K562 (cell line): ENCODE measurements around the gene RFPL1. TPM values are rescaled to one million over a fixed set of nuclear protein-coding genes. Genes with fewer than 3 reads are reported as not detected.

ENCODE experiments used
- ATAC-seq: fragments of 200-7000 bp; cut with Tn5 transposase; 3 replicates; pipeline ENCODE4 v1.9.1; 2020; ENCODE audit warnings: moderate library complexity
- BruUV-seq: library from RNA; stranded (reverse); fragments of 400-500 nt; replicated peaks from 2 replicates; lab custom pipeline; 2021; lab: Mats Ljungman, UMichigan
- CTCF ChIA-PET: fragments of 300-600 bp; formaldehyde crosslinking; extraction: SDS; loops from one replicate; lab custom pipeline; 2021; ENCODE audit warnings: low intra/inter-chr PET ratio; lab: Yijun Ruan, JAX
- POLR2A ChIA-PET: fragments of 300-600, 350-650 bp; sonication (Branson Sonifier 250); formaldehyde crosslinking; extraction: SDS; loops from one replicate; lab custom pipeline; 2021; ENCODE audit warnings: antibody characterized with exemption, inconsistent platforms; lab: Yijun Ruan, JAX
- DNase-seq, 4 experiments: peaks; one replicate each; pipeline versions ENCODE4 v3.0.0 to v3.0.0-alpha.2; 2011 to 2018; ENCODE audit warnings: low spot score in 3 of 4, mixed read lengths in 3 of 4; ENCODE audit errors: extremely low read depth in 1 of 4
- FAIRE-seq: peaks from 2 replicates; lab custom pipeline; 2011; peaks lifted over from hg19 to GRCh38; lab: Jason Lieb, UNC
- H2AFZ ChIP-seq: 2 replicates; pipeline ENCODE4 v1.6.0; 2011; ENCODE audit warnings: low read depth, low read length, control low read depth, inconsistent platforms
- H3K27ac ChIP-seq: fragments of 200-600 bp; 3 replicates; pipeline ENCODE4 v1.8.0; 2011; ENCODE audit warnings: low read depth, mild to moderate bottlenecking, control low read depth, inconsistent platforms, low read length, moderate library complexity, mixed read lengths; ENCODE audit errors: extremely low read depth
- H3K27me3 ChIP-seq, 2 experiments: fragments of 300-600 bp in 1 of 2; 2 replicates in 1 of 2; 3 replicates in 1 of 2; pipeline versions ENCODE4 v1.6.0 to v1.8.0; 2011; ENCODE audit warnings: inconsistent platforms in 2 of 2, low read length in 2 of 2, mild to moderate bottlenecking in 1 of 2, mixed read lengths in 1 of 2, moderate library complexity in 1 of 2; ENCODE audit not compliant: control insufficient read depth in 2 of 2, insufficient read depth in 2 of 2
- H3K36me3 ChIP-seq: fragments of 300-600 bp; 3 replicates; pipeline ENCODE4 v1.8.0; 2011; ENCODE audit warnings: mild to moderate bottlenecking, low read length, inconsistent platforms; ENCODE audit not compliant: control insufficient read depth, insufficient read depth
- H3K4me1 ChIP-seq, 2 experiments: fragments of 200-600 bp in 1 of 2; replicated peaks in 1 of 2; 2 replicates in 1 of 2; 3 replicates in 1 of 2; pipeline versions ENCODE4 v1.5.1 to v1.8.0; 2011; ENCODE audit warnings: inconsistent platforms in 2 of 2, low read length in 2 of 2, mild to moderate bottlenecking in 1 of 2, mixed read lengths in 1 of 2, moderate library complexity in 1 of 2; ENCODE audit not compliant: control insufficient read depth in 2 of 2, insufficient read depth in 2 of 2
- H3K4me2 ChIP-seq: 2 replicates; pipeline ENCODE4 v1.6.1; 2011; ENCODE audit warnings: low read length, control low read depth, inconsistent platforms, mixed read lengths; ENCODE audit not compliant: insufficient read depth
- H3K4me3 ChIP-seq: fragments of 200-600 bp; sonication (generic), shearing (Covaris generic); 2 replicates; pipeline ENCODE4 v1.5.1; 2016; ENCODE audit warnings: control low read depth, inconsistent platforms
- H3K79me2 ChIP-seq: fragments of 200-600 bp; 3 replicates; pipeline ENCODE4 v1.8.0; 2011; ENCODE audit warnings: low read length, inconsistent platforms; ENCODE audit not compliant: control insufficient read depth, insufficient read depth
- H3K9ac ChIP-seq, 2 experiments: 2 replicates each; pipeline versions ENCODE4 v1.6.0 to v1.6.1; 2011; ENCODE audit warnings: low read depth in 2 of 2, low read length in 2 of 2, control low read depth in 1 of 2, inconsistent platforms in 1 of 2, mild to moderate bottlenecking in 1 of 2, mixed read lengths in 1 of 2; ENCODE audit not compliant: insufficient read depth in 1 of 2
- H3K9me1 ChIP-seq: one replicate; pipeline ENCODE4 v1.6.0; 2011; ENCODE audit warnings: inconsistent platforms, mild to moderate bottlenecking, low read length, moderate library complexity; ENCODE audit not compliant: control insufficient read depth, insufficient read depth
- H3K9me3 ChIP-seq: replicated peaks from 2 replicates; pipeline ENCODE4 v1.5.1; 2011; ENCODE audit warnings: low read depth, low read length, inconsistent platforms; ENCODE audit not compliant: control insufficient read depth, insufficient read depth
- H4K20me1 ChIP-seq: replicated peaks from 2 replicates; pipeline ENCODE4 v1.6.1; 2011; ENCODE audit warnings: low read length, inconsistent platforms, mixed read lengths; ENCODE audit not compliant: control insufficient read depth, insufficient read depth
- BCOR ChIP-seq: fragments of 450-650 bp; IDR thresholded peaks from 2 replicates; pipeline ENCODE4 v1.6.1; 2016
- KDM5B ChIP-seq: fragments of 200-600 bp; sonication (generic); IDR thresholded peaks from 2 replicates; pipeline ENCODE4 v1.6.1; 2012; ENCODE audit warnings: low read depth, mild to moderate bottlenecking, moderate library complexity, low read length, control low read depth, inconsistent platforms; ENCODE audit not compliant: insufficient replicate concordance
- NONO ChIP-seq, 2 experiments: fragments of 200-400 bp in 1 of 2; fragments of 450-650 bp in 1 of 2; formaldehyde crosslinking in 1 of 2; IDR thresholded peaks; 2 replicates each; pipeline ENCODE4 v1.6.1; 2017; ENCODE audit warnings: low read depth in 2 of 2, mild to moderate bottlenecking in 2 of 2, moderate library complexity in 2 of 2, low read length in 1 of 2
- POLR2A ChIP-seq: fragments of 450-650 bp; conservative IDR thresholded peaks from 2 replicates; pipeline ENCODE4 v1.6.1; 2016
- POLR2G ChIP-seq: fragments of 200-400 bp; formaldehyde crosslinking; IDR thresholded peaks from 2 replicates; pipeline ENCODE4 v1.6.1; 2017; ENCODE audit warnings: low read depth, mild to moderate bottlenecking, antibody characterized with exemption, low read length, moderate library complexity
- RBFOX2 ChIP-seq: fragments of 200-400 bp; formaldehyde crosslinking; IDR thresholded peaks from 2 replicates; pipeline ENCODE4 v1.6.1; 2017; ENCODE audit warnings: low read depth, mild to moderate bottlenecking, low read length, moderate library complexity
- SAFB ChIP-seq: fragments of 200-400 bp; formaldehyde crosslinking; IDR thresholded peaks from 2 replicates; pipeline ENCODE4 v1.6.1; 2017; ENCODE audit warnings: low read depth, low read length, borderline replicate concordance
- ZNF143 ChIP-seq: sonication (generic); formaldehyde crosslinking; IDR thresholded peaks from 2 replicates; pipeline ENCODE4 v1.9.0; 2022; ENCODE audit warnings: mild to moderate bottlenecking, missing genetic modification reagents
- ZNF695 ChIP-seq: fragments of 450-650 bp; formaldehyde crosslinking; IDR thresholded peaks from 2 replicates; pipeline ENCODE4 v1.4.0; 2020; ENCODE audit warnings: mild to moderate bottlenecking, moderate library complexity
- whole genome bisulfite sequencing: fragments of 100-300 bp; shearing (Covaris generic); methylation state at CpG from one replicate; pipeline ENCODE4 v1.1.6; 2016; ENCODE audit warnings: low coverage, mixed read lengths; ENCODE audit not compliant: insufficient coverage; ENCODE audit errors: missing lambda C conversion rate; 5-methylcytosine and 5-hydroxymethylcytosine counted together
- in situ Hi-C: fragments of 300-500 bp; cut with MboI; formaldehyde crosslinking; loops from 4 replicates; pipeline ENCODE4 v1.15.0; 2018; ENCODE audit warnings: inconsistent platforms, mixed read lengths
- intact Hi-C: fragments of 100-400 bp; cut with micrococcal nuclease; formaldehyde crosslinking; loops from 2 replicates; pipeline ENCODE4 v1.14.2; 2022
- polyA plus RNA-seq, 8 experiments: library from polyadenylated mRNA; depleted of rRNA in 4 of 8; stranded (reverse) in 5 of 8; unstranded in 3 of 8; fragments of >200 nt; fragmentation: Nextera tagmentation in 2 of 8; fragmentation: Illumina TruSeq in 1 of 8; extraction: Ambion mirVana in 2 of 8; extraction: Trizol in 1 of 8; gene quantifications; 2 replicates each; pipeline versions ENCODE4 v1.2.1 to v1.2.3, GENCODE V29; 2011 to 2014; ENCODE audit warnings: inconsistent platforms in 1 of 8, missing spikeins in 1 of 8
- total RNA-seq, 7 experiments: library from RNA; depleted of rRNA in 6 of 7; stranded (reverse); fragments of >200 nt in 6 of 7; fragmentation: Illumina TruSeq in 2 of 7; extraction: Trizol in 2 of 7; gene quantifications; 2 replicates each; pipeline versions ENCODE4 v1.2.1 to v1.2.3, GENCODE V29; 2011 to 2021; ENCODE audit warnings: low replicate concordance in 1 of 7
- TF ChIP-seq, protein P1 (sequence below): fragments of 150-350 bp; IDR thresholded peaks from 2 replicates; pipeline ENCODE4 v1.6.1; 2014; ENCODE audit warnings: low read depth, mild to moderate bottlenecking, low read length, borderline replicate concordance

The RFPL1 gene
- total and polyA plus RNA-seq, 9 of the 15 experiments (the other 6 are each of a cell fraction or from before 2014, with no cell fraction given) = not detected

DNA sequence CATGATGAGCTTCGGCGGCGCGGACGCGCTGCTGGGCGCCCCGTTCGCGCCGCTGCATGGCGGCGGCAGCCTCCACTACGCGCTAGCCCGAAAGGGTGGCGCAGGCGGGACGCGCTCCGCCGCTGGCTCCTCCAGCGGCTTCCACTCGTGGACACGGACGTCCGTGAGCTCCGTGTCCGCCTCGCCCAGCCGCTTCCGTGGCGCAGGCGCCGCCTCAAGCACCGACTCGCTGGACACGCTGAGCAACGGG, 41.8 kb downstream of the RFPL1 start:
- TF ChIP-seq, protein P1, sequence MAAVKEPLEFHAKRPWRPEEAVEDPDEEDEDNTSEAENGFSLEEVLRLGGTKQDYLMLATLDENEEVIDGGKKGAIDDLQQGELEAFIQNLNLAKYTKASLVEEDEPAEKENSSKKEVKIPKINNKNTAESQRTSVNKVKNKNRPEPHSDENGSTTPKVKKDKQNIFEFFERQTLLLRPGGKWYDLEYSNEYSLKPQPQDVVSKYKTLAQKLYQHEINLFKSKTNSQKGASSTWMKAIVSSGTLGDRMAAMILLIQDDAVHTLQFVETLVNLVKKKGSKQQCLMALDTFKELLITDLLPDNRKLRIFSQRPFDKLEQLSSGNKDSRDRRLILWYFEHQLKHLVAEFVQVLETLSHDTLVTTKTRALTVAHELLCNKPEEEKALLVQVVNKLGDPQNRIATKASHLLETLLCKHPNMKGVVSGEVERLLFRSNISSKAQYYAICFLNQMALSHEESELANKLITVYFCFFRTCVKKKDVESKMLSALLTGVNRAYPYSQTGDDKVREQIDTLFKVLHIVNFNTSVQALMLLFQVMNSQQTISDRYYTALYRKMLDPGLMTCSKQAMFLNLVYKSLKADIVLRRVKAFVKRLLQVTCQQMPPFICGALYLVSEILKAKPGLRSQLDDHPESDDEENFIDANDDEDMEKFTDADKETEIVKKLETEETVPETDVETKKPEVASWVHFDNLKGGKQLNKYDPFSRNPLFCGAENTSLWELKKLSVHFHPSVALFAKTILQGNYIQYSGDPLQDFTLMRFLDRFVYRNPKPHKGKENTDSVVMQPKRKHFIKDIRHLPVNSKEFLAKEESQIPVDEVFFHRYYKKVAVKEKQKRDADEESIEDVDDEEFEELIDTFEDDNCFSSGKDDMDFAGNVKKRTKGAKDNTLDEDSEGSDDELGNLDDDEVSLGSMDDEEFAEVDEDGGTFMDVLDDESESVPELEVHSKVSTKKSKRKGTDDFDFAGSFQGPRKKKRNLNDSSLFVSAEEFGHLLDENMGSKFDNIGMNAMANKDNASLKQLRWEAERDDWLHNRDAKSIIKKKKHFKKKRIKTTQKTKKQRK = no peak
- TF ChIP-seq ZNF695 (CRISPR knock-in tag) (no peak), BCOR (0 out of 2 replicates have a peak, but pooled peaks have one; percentile 18), POLR2G (peak; percentile 80; the same call in 1 of the 2 replicates), KDM5B (peak; percentile 63), RBFOX2 (peak; percentile 73), POLR2A (peak; percentile 60; the same call in 1 of the 2 replicates), ZNF143 (CRISPR knock-in tag) (no peak), NONO (IDR thresholded peaks at IDR 0.05; ENCODE audit: low read depth in 2 of 2, low read length in 1 of 2) (peak in 1 of 2 experiments; percentile 84; a peak in 2 of 4 replicates), SAFB (peak; percentile 83)
- TF ChIP-seq, all 486 proteins: peak for 7
- H3K4me1 ChIP-seq = peaks cover 21 to 48% of the 10 kb centered on the region in 2 experiments; a peak in 4 of 5 replicates
- peak overlapping the region; percentile 49; the same call in 1 of the 3 replicates for H3K27ac ChIP-seq
- ATAC-seq = no peak
- ChIA-PET POLR2A (interaction anchor here (0.7 to 1.2 kb wide), 4 partner anchors 15 to 267 kb away, joined by 3 to 4 read pairs (median 3); no protein-coding TSS in a partner anchor), CTCF (interaction anchor here (0.8 kb wide), 1 partner anchor 45 kb away, joined by 4 read pairs; no protein-coding TSS in a partner anchor)
- no peaks in the 10 kb centered on the region for H3K9me3 ChIP-seq
- in situ Hi-C loops = no loop called here
- peaks cover 42% of the 10 kb centered on the region for H3K79me2 ChIP-seq
- FAIRE-seq = no peak
- H3K4me3 ChIP-seq = peak overlapping the region; percentile 48
- H3K4me2 ChIP-seq = peak overlapping the region; percentile 77; the same call in 1 of the 2 replicates
- intact Hi-C loops = loop anchor here (2.0 kb wide), 1 partner anchor 45 kb away; no protein-coding TSS in a partner anchor
- no peaks in the 10 kb centered on the region for H3K27me3 ChIP-seq
- H3K9me1 ChIP-seq = peaks cover 10% of the 10 kb centered on the region
- H3K9ac ChIP-seq = peak overlapping the region; percentile 44 to 91
- no TSS peak for BruUV-seq
- H2AFZ ChIP-seq = peak overlapping the region; percentile 74
- DNase-seq = no peak
- peaks cover 17% of the 10 kb centered on the region; the same call in 1 of the 3 replicates for H3K36me3 ChIP-seq
- WGBS = 29% methylated on average over 9 of the region's 39 CpGs
- peaks cover 19% of the 10 kb centered on the region; the same call in 1 of the 2 replicates for H4K20me1 ChIP-seq
